HG03442 (cell line): ENCODE results near the gene ZFHX3.

ENCODE experiments used
- ATAC-seq: cut with Tn5 transposase; IDR thresholded peaks from one replicate; pipeline ENCODE4 v1.9.1; 2021; ENCODE audit warnings: mild to moderate bottlenecking, moderate library complexity; ENCODE audit not compliant: unreplicated experiment

The ZFHX3 gene

GRCh38 chr16:72911971-72912370 lies 136.0 kb downstream of the ZFHX3 start:
- ATAC-seq, result no peak

GRCh38 chr16:72910875-72911274 lies 137.1 kb downstream of the ZFHX3 start:
- ATAC-seq, result no peak

DNA sequence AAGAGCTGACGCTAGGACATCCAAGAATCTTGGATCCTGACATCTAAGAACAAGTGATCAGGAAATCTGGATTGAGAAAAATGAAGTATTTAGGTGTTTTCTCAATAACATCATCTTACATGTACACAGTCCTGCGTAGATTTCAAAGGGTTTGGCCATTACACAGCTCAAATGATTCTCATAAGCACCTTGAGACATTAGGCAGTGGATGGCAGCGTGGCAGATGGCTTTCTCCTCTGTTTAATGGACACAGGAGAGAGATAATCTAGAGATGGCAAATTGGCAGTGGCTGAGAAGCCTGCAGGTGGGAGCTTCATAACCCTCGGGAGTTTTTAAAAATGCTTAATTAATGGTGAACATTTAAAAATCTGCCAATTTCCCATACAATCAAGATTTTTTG lies 137.5 kb downstream of the ZFHX3 start:
- ATAC-seq, result no peak

DNA sequence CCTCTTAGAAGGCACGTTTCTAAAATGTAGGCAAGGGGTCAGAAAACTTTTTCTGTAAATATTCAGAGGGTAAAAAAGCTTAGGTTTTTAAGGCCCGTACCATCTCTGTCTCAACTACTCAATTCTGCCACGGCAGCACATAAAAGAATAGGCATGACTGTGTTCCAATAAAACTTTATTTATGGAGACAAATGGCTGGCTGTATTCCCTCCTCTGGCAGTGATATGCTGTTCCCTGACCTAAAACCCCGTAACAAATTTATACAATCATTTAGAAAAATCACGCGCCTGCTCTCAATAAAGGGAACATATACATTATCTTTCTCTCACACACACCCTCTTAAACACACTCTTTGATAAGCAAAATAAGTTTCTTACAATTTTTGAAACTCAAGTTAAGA lies 138.7 kb downstream of the ZFHX3 start:
- ATAC-seq, result no peak

GRCh38 chr16:72908362-72909167 lies 139.4 kb downstream of the ZFHX3 start:
- no peak for ATAC-seq

DNA sequence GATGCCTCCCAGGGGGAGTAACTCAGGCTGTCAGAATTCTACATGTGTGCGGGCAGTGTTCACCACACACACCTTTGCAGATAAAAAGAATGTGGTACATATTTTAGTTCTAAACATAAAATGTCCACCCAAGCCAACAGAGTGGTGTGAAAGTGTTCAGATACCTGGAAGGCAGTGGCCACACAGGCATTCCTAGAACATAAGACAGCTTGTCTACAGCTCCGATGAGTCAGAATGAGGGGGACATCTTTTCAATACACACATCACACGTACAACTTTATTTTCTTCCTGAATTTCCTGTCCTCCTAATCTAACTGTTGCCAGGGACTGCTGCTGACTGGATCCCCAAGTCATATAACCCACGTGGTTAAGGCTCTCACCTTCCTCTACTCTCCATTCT lies 142.3 kb downstream of the ZFHX3 start:
- no peak for ATAC-seq

DNA sequence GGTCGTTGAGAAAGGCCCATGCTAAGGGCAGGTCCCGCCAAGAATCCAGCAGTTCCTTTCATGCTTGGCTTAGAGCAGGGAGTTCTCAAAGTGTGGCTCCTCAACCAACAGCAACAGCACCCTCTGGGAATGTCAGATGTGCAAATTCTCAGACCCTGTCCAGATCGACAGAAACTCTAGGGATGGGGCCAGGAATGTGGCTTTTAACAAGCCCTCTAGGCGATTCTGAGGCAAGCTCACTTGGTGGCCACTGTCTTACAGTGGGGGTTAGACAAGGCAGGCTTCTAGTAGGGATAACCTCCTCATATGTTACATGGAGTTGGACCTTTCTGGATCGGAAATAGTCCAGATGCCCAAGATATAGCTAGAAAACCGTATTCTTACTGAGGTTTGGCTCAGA lies 144.8 kb downstream of the ZFHX3 start:
- no peak for ATAC-seq

DNA sequence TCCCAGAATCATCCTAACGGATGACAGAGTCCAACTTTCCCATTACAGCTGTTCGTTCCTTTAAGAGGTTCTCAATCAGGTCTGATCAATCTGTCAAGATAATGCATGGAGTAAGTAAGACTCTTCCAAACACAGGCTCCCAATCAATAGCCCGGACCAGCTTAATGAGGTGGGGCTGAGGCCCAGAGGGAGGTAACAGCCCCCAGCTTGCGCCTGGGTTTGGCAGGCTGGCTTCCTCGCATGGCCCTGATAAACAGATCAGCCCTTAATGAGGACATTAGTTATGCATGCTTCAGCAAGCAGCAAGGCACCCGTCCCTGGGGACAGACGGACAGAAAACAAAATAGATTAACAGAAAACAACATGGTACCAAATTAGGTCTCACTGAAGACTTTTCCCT lies 145.7 kb downstream of the ZFHX3 start:
- no peak for ATAC-seq

- ATAC-seq, result no peak
These were observed 146.8 kb downstream of the ZFHX3 start for GRCh38 chr16:72901000-72901627.

- no peak for ATAC-seq
These were observed 149.6 kb downstream of the ZFHX3 start for GRCh38 chr16:72898216-72898825.

DNA sequence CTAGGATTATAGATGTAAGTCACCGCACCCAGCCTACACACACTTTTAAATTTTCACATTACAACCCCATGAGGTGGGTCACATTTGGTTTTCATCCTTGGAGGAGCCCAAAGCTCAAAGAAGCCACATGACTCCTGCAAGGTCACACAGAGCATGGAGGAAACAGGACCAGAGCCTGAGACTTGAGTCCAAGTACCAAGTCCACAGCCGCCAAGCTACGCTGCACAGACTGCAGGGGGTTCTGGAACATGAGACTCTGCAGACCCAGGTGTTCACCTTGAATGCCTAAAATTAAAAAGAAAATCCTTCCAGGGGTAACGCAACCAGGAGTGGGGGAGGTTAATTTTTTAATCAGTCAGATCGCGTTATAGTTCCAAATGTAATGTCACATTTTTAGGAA lies 150.2 kb downstream of the ZFHX3 start:
- no peak for ATAC-seq

- ATAC-seq, result no peak
These were observed 151.3 kb downstream of the ZFHX3 start for GRCh38 chr16:72896485-72897118.

DNA sequence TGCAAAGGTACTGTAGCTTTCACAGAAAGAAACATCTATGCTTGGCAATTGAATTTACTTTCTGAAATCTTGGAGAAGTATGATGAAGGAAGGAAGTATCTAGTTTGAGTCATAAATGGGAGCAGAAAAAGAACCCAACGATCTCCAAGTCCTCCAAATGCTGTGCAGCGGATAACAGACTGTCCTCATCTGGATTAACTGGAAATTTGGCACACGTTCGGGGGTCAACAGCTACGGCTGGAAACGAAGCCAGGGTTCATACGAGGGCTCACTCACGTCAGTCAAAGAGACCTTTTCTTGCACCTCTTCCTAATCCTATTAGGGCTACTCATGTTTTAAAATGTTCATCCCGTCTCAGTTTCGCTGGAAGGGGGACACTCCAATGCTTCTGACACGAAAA lies 152.0 kb downstream of the ZFHX3 start:
- no peak for ATAC-seq

DNA sequence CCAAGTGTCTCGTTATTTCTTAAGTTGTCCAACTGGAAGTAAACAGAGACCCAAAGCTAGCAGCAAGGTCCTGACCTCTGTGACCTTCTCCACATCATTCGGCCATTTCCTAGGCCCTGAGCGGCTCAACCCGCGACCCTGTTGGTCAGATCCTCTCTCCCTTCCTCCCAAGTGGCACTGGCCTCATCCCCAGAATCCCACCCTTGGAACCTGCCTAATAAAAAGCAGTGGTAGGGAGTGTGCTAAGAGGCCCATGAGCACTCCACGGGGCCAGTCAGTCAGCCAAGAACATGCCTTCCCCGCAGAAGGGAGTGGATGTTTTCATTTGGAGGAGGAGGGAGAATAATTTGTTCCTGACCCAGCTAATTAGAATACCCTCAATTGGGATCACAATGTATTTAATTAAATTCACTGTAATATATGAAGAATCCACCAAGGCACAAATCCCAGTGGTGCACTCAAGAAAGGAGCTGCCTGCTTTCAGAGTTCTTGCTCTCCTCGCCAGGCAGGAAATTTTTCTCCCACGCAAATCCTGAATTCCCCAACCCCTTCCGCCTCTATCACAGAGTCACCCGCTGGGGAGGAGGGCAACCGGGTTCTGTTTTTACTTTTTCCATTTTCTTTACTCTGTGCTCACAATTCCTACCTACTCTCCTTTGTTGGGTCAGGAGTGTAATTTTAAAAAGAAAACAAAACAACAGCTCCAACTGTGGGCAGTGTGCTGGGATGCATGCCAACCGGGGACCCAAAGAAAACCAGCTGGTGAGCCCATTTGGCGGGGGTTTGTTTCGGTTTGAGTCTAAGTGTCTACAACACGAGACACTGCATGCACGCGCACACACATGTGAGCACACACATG lies 153.4 kb downstream of the ZFHX3 start:
- no peak for ATAC-seq

DNA sequence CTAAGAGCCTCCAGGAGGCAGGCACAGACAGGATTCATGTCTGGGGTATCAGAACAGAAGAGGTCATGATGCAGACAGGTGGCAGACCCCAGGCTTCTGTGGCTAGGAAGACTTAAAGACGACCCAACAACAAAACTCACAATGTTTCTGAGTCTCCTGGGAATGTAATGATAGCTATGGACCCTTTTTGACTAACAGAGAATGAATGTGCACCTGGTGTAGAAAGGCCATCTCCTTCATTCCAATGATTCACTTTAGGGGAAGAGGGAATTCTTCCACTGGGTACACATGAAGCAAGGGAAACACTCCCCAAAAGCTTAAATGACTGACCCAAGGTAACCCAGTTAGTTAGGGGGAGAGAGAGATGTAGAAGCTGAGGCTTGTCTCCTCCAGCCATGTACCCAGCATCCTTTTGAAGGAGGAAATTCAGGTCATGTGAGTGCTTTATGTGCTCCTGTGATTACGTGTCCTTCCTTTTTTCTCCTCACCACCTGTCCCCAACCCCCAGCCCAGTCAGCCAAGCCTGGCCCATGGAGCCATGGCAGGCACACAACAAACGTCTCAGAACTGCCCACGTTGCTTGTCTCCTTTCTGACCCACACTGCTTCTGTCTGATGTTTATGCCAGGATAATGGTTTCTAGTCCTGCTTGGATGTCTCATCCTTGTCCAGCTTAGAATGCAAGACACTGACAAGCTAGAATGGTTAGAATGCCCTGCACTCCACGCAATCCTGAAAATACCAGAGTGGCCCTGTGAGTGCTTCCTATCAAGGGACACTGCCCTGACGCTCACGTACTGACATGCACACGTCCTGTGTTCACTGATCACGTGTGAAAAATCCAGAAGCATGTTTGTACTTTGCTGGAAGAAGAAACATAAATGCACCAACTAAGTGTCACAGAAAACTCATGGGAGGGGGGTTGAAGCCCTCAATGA lies 156.4 kb downstream of the ZFHX3 start:
- no peak for ATAC-seq

DNA sequence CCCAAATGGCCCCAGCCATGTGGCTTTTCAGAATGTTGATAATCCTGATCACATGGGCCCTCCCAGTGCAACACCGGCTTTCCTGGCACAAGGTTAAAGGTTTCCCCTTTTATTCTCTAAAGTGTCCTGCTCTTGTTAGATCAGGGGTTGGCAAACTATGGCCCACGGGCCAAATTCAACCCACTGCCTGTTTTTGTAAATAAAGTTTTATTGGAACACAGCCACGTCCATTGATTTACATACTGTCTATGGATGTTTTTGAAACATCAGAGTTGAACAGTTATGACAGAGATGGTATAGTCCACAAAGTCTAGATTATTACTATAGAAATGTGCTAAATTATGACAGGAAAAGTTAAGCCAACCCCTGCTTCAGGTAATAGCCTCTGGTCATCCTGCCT lies 157.3 kb downstream of the ZFHX3 start:
- ATAC-seq, result no peak

GRCh38 chr16:72889616-72890582 lies 158.0 kb downstream of the ZFHX3 start:
- no peak for ATAC-seq

- ATAC-seq, result no peak
These were observed 160.4 kb downstream of the ZFHX3 start for GRCh38 chr16:72887537-72887936.
